NCI-H1092 treated with DMSO at 0.1 percent for 48 hours (cell line): ENCODE results near the gene RPS6KA5.
A peak's percentile ranks its signal among the peaks of the same experiment; 100 is the strongest.
"Not testable (repeated sequence)": the region's sequence is repeated elsewhere in the genome, so short reads cannot be mapped to it uniquely, and the experiment has no call there.

Source experiments
- DNase-seq: peaks from one replicate; lab custom pipeline; 2025; lab: John Stamatoyannopoulos, UW

RPS6KA5 gene

GRCh38 chr14:91060351-91061055, at the start of gene RPS6KA5:
Gene RPS6KA5, minus strand, starts transcription at chr14:91060641. Its CDS starts 207 bp downstream, at chr14:91060434.
- peak; percentile 100 for DNase-seq

GRCh38 chr14:91108941-91109611, 48.6 kb upstream of the RPS6KA5 start:
- DNase-seq: no peak

- DNase-seq: no peak
Measured at GRCh38 chr14:91103116-91103515, 42.7 kb upstream of the RPS6KA5 start.

GRCh38 chr14:91100102-91100501, 39.7 kb upstream of the RPS6KA5 start:
- DNase-seq: no peak

- DNase-seq: no peak
Measured at GRCh38 chr14:91098591-91098990, 38.1 kb upstream of the RPS6KA5 start.

- DNase-seq: not testable (repeated sequence)
Measured at GRCh38 chr14:91097657-91098056, 37.2 kb upstream of the RPS6KA5 start.

GRCh38 chr14:91095178-91095577, 34.7 kb upstream of the RPS6KA5 start:
- no peak for DNase-seq

- DNase-seq: no peak
Measured at GRCh38 chr14:91094772-91095171, 34.3 kb upstream of the RPS6KA5 start.

GRCh38 chr14:91093743-91094472, 33.5 kb upstream of the RPS6KA5 start:
- not testable (repeated sequence) for DNase-seq

GRCh38 chr14:91092073-91092472, 31.6 kb upstream of the RPS6KA5 start:
- DNase-seq: no peak

- no peak for DNase-seq
Measured at GRCh38 chr14:91090743-91091142, 30.3 kb upstream of the RPS6KA5 start.

GRCh38 chr14:91089958-91090535, 29.6 kb upstream of the RPS6KA5 start:
- no peak for DNase-seq

GRCh38 chr14:91088585-91089235, 28.3 kb upstream of the RPS6KA5 start:
- no peak for DNase-seq

GRCh38 chr14:91087470-91087869, 27.0 kb upstream of the RPS6KA5 start:
- not testable (repeated sequence) for DNase-seq

- DNase-seq: no peak
Measured at GRCh38 chr14:91084516-91084915, 24.1 kb upstream of the RPS6KA5 start.

- DNase-seq: no peak
Measured at GRCh38 chr14:91082282-91082681, 21.8 kb upstream of the RPS6KA5 start.

GRCh38 chr14:91080071-91080470, 19.6 kb upstream of the RPS6KA5 start:
- DNase-seq: no peak

GRCh38 chr14:91078095-91078737, 17.8 kb upstream of the RPS6KA5 start:
- DNase-seq: no peak

GRCh38 chr14:91075553-91075952, 15.1 kb upstream of the RPS6KA5 start:
- DNase-seq: no peak

- DNase-seq: no peak
Measured at GRCh38 chr14:91070572-91070971, 10.1 kb upstream of the RPS6KA5 start.

- no peak for DNase-seq
Measured at GRCh38 chr14:91068642-91069041, 8.2 kb upstream of the RPS6KA5 start.

GRCh38 chr14:91067186-91067585, 6.7 kb upstream of the RPS6KA5 start:
- no peak for DNase-seq
